Skeletal muscle tissue (tissue), 4 donors: ENCODE measurements around the gene TUBGCP2. TPM values are rescaled to one million over a fixed set of nuclear protein-coding genes. Genes with fewer than 3 reads are reported as not detected.

Experiments used
- H3K27ac ChIP-seq: one replicate; pipeline ENCODE4 v1.7.0; 2013; ENCODE audit warnings: mild to moderate bottlenecking, low read depth, low read length, inconsistent platforms
- H3K27me3 ChIP-seq, 3 donors: one replicate each; pipeline ENCODE4 v1.7.0; 2013; ENCODE audit warnings: low read length in 3 of 3; ENCODE audit not compliant: control insufficient read depth in 3 of 3, insufficient read depth in 3 of 3
- H3K36me3 ChIP-seq, 3 donors: one replicate each; pipeline ENCODE4 v1.7.0; 2013; ENCODE audit warnings: low read length in 3 of 3; ENCODE audit not compliant: control insufficient read depth in 3 of 3, insufficient read depth in 3 of 3
- H3K4me1 ChIP-seq, 3 donors: one replicate each; pipeline ENCODE4 v1.7.0; 2013; ENCODE audit warnings: low read length in 3 of 3, mild to moderate bottlenecking in 3 of 3; ENCODE audit not compliant: control insufficient read depth in 3 of 3, insufficient read depth in 3 of 3
- H3K4me3 ChIP-seq, 3 donors: one replicate each; pipeline ENCODE4 v1.7.0; 2013; ENCODE audit warnings: low read length in 3 of 3
- H3K9ac ChIP-seq, 3 donors: one replicate each; pipeline ENCODE4 v1.7.0; 2013; ENCODE audit warnings: low read length in 3 of 3, mild to moderate bottlenecking in 3 of 3, moderate library complexity in 2 of 3, low read depth in 1 of 3
- H3K9me3 ChIP-seq, 3 donors: one replicate each; pipeline ENCODE4 v1.7.0; 2013; ENCODE audit warnings: low read length in 3 of 3; ENCODE audit not compliant: control insufficient read depth in 3 of 3
- total RNA-seq: library from RNA; depleted of rRNA; stranded (reverse); fragments of >200 nt; gene quantifications from one replicate; pipeline ENCODE4 v1.2.3, GENCODE V29; 2014
- donor health status: Osteomylitis.

The TUBGCP2 gene
- total RNA-seq, 1 donor from 2014 or later = 39.7 TPM

GRCh38 chr10:133262696-133263095 lies 46.0 kb downstream of the TUBGCP2 start:
- H3K4me1 ChIP-seq = peaks cover 23 to 42% (median 36%) of the 10 kb centered on the region in 3 donors
- no peak overlapping the region for H3K4me3 ChIP-seq

DNA sequence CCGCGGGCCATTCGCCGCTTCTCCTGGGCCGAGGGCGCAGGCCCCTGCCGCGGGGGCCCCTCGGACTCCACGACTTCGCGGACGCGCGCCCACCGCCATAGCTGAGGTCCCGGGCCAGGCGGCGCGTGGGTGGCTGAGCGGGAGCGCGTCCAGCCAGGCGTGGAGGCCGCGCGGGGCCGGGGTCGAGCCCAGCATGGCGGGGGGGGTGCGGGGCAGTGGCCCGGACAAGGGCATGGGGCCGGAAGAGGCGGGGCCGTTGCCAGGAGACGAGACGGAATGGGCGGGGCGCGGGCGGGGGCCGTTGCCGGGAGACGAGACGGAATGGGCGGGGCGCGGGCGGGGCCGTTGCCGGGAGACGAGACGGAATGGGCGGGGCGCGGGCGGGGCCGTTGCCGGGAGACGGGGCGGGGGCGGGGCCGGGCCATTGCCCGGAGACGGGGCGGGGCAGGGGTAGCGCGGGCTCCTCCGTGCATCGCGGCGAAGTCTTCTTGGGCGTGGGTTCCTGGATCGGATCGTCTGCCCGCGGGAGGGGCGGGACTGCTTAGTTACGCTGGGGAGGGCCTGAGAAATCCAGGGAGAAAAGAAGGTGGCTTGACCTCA lies 46.8 kb downstream of the TUBGCP2 start:
- peaks cover 0 to 2% (median 0%) of the 10 kb centered on the region in 3 donors for H3K36me3 ChIP-seq
- H3K4me1 ChIP-seq = peaks cover 27 to 46% (median 41%) of the 10 kb centered on the region in 3 donors
- H3K9ac ChIP-seq = peak overlapping the region in 2 of 3 donors; percentile 76 to 84
- peak overlapping the region; percentile 72 for H3K27ac ChIP-seq
- H3K27me3 ChIP-seq = no peaks in the 10 kb centered on the region
- peak overlapping the region; percentile 63 to 79 (median 77) for H3K4me3 ChIP-seq
- H3K9me3 ChIP-seq = no peaks in the 10 kb centered on the region

More at GRCh38 chr10:133262696-133263095, 46.0 kb downstream of the TUBGCP2 start:
- Histone ChIP-seq H3K27me3 (no peaks in the 10 kb centered on the region), H3K9ac (peak overlapping the region in 1 of 3 donors; percentile 25), H3K27ac (no peak overlapping the region), H3K9me3 (no peaks in the 10 kb centered on the region), H3K36me3 (peaks cover 0 to 2% (median 0%) of the 10 kb centered on the region in 3 donors)

GRCh38 chr10:133260895-133261725 lies 47.6 kb downstream of the TUBGCP2 start:
- H3K4me1 ChIP-seq = peaks cover 27 to 46% (median 41%) of the 10 kb centered on the region in 3 donors
- H3K36me3 ChIP-seq = peaks cover 0 to 2% (median 0%) of the 10 kb centered on the region in 3 donors
- H3K27ac ChIP-seq = peak overlapping the region; percentile 72
- peak overlapping the region; percentile 70 to 84 (median 76) for H3K9ac ChIP-seq
- H3K9me3 ChIP-seq = no peaks in the 10 kb centered on the region
- H3K4me3 ChIP-seq = peak overlapping the region; percentile 63 to 79 (median 77)
- no peaks in the 10 kb centered on the region for H3K27me3 ChIP-seq

GRCh38 chr10:133259602-133259989 lies 49.1 kb downstream of the TUBGCP2 start:
- H3K4me1 ChIP-seq = peaks cover 27 to 46% (median 41%) of the 10 kb centered on the region in 3 donors
- no peaks in the 10 kb centered on the region for H3K27me3 ChIP-seq
- H3K4me3 ChIP-seq = no peak overlapping the region
- H3K27ac ChIP-seq = peak overlapping the region; percentile 51
- H3K9me3 ChIP-seq = no peaks in the 10 kb centered on the region
- H3K36me3 ChIP-seq = peaks cover 0 to 2% (median 0%) of the 10 kb centered on the region in 3 donors
- no peak overlapping the region for H3K9ac ChIP-seq

DNA sequence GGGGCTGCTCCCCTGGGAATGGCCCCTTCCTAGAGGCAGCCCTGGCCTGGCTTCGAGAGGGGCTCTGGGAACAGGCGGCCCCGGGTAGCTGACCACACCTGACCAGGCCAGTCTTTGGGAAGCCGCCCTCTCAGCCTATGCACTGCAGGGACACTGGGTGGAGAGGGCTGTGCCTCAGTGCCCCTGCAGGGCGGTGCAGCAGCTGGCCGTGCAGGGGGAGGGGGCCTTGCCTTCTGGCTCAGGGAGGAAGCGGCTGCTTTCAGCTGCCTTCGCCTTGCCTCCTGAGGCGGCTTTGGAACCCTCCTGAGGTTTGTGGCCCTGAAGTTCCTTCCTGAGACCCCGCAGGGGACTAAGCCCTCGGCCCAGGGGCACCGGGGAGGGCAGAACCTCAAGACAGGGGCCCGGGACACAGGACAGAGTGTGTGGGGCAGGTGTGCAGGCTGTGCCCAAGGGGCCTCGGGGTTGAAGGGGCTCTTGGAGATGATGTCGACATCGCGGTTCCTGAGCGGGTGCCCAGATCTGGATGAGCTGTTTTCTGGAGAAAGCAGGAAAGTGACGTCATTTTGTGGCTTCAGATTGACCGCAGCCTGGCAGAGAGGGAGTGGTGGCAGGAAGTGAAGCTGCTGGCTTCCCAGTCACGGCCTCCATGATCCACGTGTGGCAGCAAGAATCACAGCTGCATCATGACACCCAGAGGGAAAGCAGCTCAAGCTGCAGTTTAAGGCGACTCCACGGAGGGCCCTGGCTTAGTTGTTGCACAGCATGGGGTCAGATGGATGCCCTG lies 49.7 kb downstream of the TUBGCP2 start:
- no peak overlapping the region for H3K4me3 ChIP-seq

GRCh38 chr10:133258066-133258817 lies 50.4 kb downstream of the TUBGCP2 start:
- Histone ChIP-seq H3K27ac (peak overlapping the region; percentile 56), H3K4me1 (peaks cover 27 to 46% (median 41%) of the 10 kb centered on the region in 3 donors), H3K9me3 (no peaks in the 10 kb centered on the region), H3K36me3 (peaks cover 0 to 2% (median 0%) of the 10 kb centered on the region in 3 donors), H3K27me3 (no peaks in the 10 kb centered on the region), H3K9ac (peak overlapping the region in 1 of 3 donors; percentile 8), H3K4me3 (peak overlapping the region in 2 of 3 donors; percentile 56 to 69)

More for the DNA sequence above, 49.7 kb downstream of the TUBGCP2 start:
- H3K9ac ChIP-seq = no peak overlapping the region
- peak overlapping the region; percentile 56 for H3K27ac ChIP-seq
- H3K27me3 ChIP-seq = no peaks in the 10 kb centered on the region
- H3K4me1 ChIP-seq = peaks cover 27 to 46% (median 41%) of the 10 kb centered on the region in 3 donors
- H3K36me3 ChIP-seq = peaks cover 0 to 2% (median 0%) of the 10 kb centered on the region in 3 donors
- H3K9me3 ChIP-seq = no peaks in the 10 kb centered on the region

GRCh38 chr10:133257489-133258065 lies 51.1 kb downstream of the TUBGCP2 start:
- Histone ChIP-seq H3K27me3 (peaks cover 0 to 2% (median 0%) of the 10 kb centered on the region in 3 donors), H3K9me3 (no peaks in the 10 kb centered on the region), H3K9ac (peak overlapping the region in 1 of 3 donors; percentile 40), H3K4me1 (peaks cover 24 to 43% (median 38%) of the 10 kb centered on the region in 3 donors), H3K4me3 (peak overlapping the region; percentile 51 to 69 (median 56)), H3K27ac (no peak overlapping the region), H3K36me3 (peaks cover 0 to under 1% (median 0%) of the 10 kb centered on the region in 3 donors)

GRCh38 chr10:133255323-133255722 lies 53.3 kb downstream of the TUBGCP2 start:
- no peak overlapping the region for H3K4me3 ChIP-seq
- no peak overlapping the region for H3K9ac ChIP-seq
- no peaks in the 10 kb centered on the region for H3K36me3 ChIP-seq
- H3K27ac ChIP-seq = no peak overlapping the region
- no peaks in the 10 kb centered on the region for H3K9me3 ChIP-seq
- peaks cover 7 to 17% (median 7%) of the 10 kb centered on the region in 3 donors for H3K27me3 ChIP-seq
- peaks cover 18 to 30% (median 24%) of the 10 kb centered on the region in 3 donors for H3K4me1 ChIP-seq
